ENCODE results near the gene INSR.

GRCh38 chr19:7288977-7289376 is 5.2 kb downstream of the INSR start:
- TF ChIP-seq CTCF (conservative IDR thresholded peaks at IDR 0.05; ENCODE audit: low read depth, low read length) (no peak), EZH2 (IDR thresholded peaks at IDR 0.05; ENCODE audit: low read length, unreplicated experiment) (no peak)
